RCC 7860 (cell line): ENCODE results near the gene SFMBT1.

Experiments used
- DNase-seq: peaks from one replicate; pipeline ENCODE4 v3.0.0-alpha.2; 2015; ENCODE audit warnings: low spot score
- FAIRE-seq: peaks from 2 replicates; lab custom pipeline; 2012; peaks lifted over from hg19 to GRCh38; lab: Jason Lieb, UNC

SFMBT1 gene

GRCh38 chr3:53045518-53046170, at the start of gene SFMBT1:
Gene SFMBT1, minus strand, starts transcription at chr3:53046073. Its CDS starts 76,945 bp downstream, at chr3:52969128.
- peak; percentile 23 for DNase-seq
- no peak for FAIRE-seq

GRCh38 chr3:53092942-53093341, 47.1 kb upstream of the SFMBT1 start:
- DNase-seq, result no peak
- FAIRE-seq, result no peak

- DNase-seq (no peak), FAIRE-seq (no peak)
Measured at GRCh38 chr3:53092216-53092615, 46.3 kb upstream of the SFMBT1 start.

- FAIRE-seq, result no peak
- no peak for DNase-seq
Measured at GRCh38 chr3:53091011-53091410, 45.1 kb upstream of the SFMBT1 start.

- no peak for DNase-seq
- no peak for FAIRE-seq
Measured at GRCh38 chr3:53089511-53089910, 43.6 kb upstream of the SFMBT1 start.

- no peak for DNase-seq
- no peak for FAIRE-seq
Measured at GRCh38 chr3:53085476-53085875, 39.6 kb upstream of the SFMBT1 start.

- no peak for DNase-seq
Measured at GRCh38 chr3:53084310-53085001, 38.6 kb upstream of the SFMBT1 start.

GRCh38 chr3:53083949-53084309, 38.1 kb upstream of the SFMBT1 start:
- DNase-seq, result no peak
- no peak for FAIRE-seq

More at GRCh38 chr3:53084310-53085001, 38.6 kb upstream of the SFMBT1 start:
- no peak for FAIRE-seq

- FAIRE-seq (no peak), DNase-seq (no peak)
Measured at GRCh38 chr3:53083521-53083920, 37.6 kb upstream of the SFMBT1 start.

GRCh38 chr3:53082736-53083135, 36.9 kb upstream of the SFMBT1 start:
- no peak for FAIRE-seq
- DNase-seq, result no peak

- DNase-seq, result no peak
- FAIRE-seq, result no peak
Measured at GRCh38 chr3:53081318-53081717, 35.4 kb upstream of the SFMBT1 start.

- no peak for FAIRE-seq
- no peak for DNase-seq
Measured at GRCh38 chr3:53080612-53081205, 34.8 kb upstream of the SFMBT1 start.

GRCh38 chr3:53079791-53080555, 34.1 kb upstream of the SFMBT1 start:
- DNase-seq, result no peak
- FAIRE-seq, result no peak

- DNase-seq, result no peak
- no peak for FAIRE-seq
Measured at GRCh38 chr3:53079147-53079546, 33.3 kb upstream of the SFMBT1 start.

GRCh38 chr3:53078656-53079055, 32.8 kb upstream of the SFMBT1 start:
- no peak for DNase-seq
- no peak for FAIRE-seq

GRCh38 chr3:53077476-53078220, 31.8 kb upstream of the SFMBT1 start:
- FAIRE-seq (no peak), DNase-seq (no peak)

GRCh38 chr3:53075743-53076140, 29.9 kb upstream of the SFMBT1 start:
- no peak for DNase-seq
- no peak for FAIRE-seq

GRCh38 chr3:53074761-53075742, 29.2 kb upstream of the SFMBT1 start:
- FAIRE-seq, result no peak
- DNase-seq, result no peak

- FAIRE-seq, result no peak
Measured at GRCh38 chr3:53074366-53074696, 28.5 kb upstream of the SFMBT1 start.

More at GRCh38 chr3:53074366-53074696, 28.5 kb upstream of the SFMBT1 start:
- DNase-seq, result no peak
